HepG2 (cell line): ENCODE results near the gene GARIN3. TPM values are rescaled to one million over a fixed set of nuclear protein-coding genes. Genes with fewer than 3 reads are reported as not detected.

Experiments used
- ATAC-seq: fragments of 200-7000 bp; cut with Tn5 transposase; 3 replicates; pipeline ENCODE4 v1.9.1; 2020; ENCODE audit warnings: mild to moderate bottlenecking, moderate library complexity
- BruUV-seq: library from RNA; stranded (reverse); fragments of 400-500 nt; replicated peaks from 2 replicates; lab custom pipeline; 2021; lab: Mats Ljungman, UMichigan
- CTCF ChIA-PET: fragments of 300-600 bp; formaldehyde crosslinking; extraction: SDS; loops from one replicate; lab custom pipeline; 2021; ENCODE audit warnings: low total read pairs, inconsistent platforms, low intra/inter-chr PET ratio; lab: Yijun Ruan, JAX
- POLR2A ChIA-PET: fragments of 350-600 bp; sonication (Branson Sonifier 250); formaldehyde crosslinking; loops from one replicate; lab custom pipeline; 2020; ENCODE audit warnings: antibody characterized with exemption, inconsistent platforms; lab: Yijun Ruan, JAX
- DNase-seq: peaks from one replicate; pipeline ENCODE4 v3.0.0-alpha.2; 2015; ENCODE audit warnings: low spot score
- FAIRE-seq: peaks from 3 replicates; lab custom pipeline; 2011; peaks lifted over from hg19 to GRCh38; lab: Jason Lieb, UNC
- H2AFZ ChIP-seq: one replicate; pipeline ENCODE4 v1.6.1; 2011; ENCODE audit warnings: low read length, inconsistent platforms
- H3K27ac ChIP-seq: fragments of 300-600 bp; 3 replicates; pipeline ENCODE4 v1.8.0; 2011; ENCODE audit warnings: mixed run types, mild to moderate bottlenecking, mixed read lengths, low read length, inconsistent platforms; ENCODE audit not compliant: insufficient read depth; ENCODE audit errors: extremely low read length
- H3K27me3 ChIP-seq, 2 experiments: fragments of 200-600 bp in 1 of 2; 2 replicates in 1 of 2; 3 replicates in 1 of 2; pipeline versions ENCODE4 v1.6.0 to v1.8.0; 2011; ENCODE audit warnings: low read length in 2 of 2, mild to moderate bottlenecking in 2 of 2, moderate library complexity in 2 of 2, inconsistent platforms in 1 of 2; ENCODE audit not compliant: insufficient read depth in 2 of 2, control insufficient read depth in 1 of 2
- H3K36me3 ChIP-seq, 2 experiments: fragments of 200-600 bp in 1 of 2; replicated peaks in 1 of 2; 2 replicates in 1 of 2; 3 replicates in 1 of 2; pipeline versions ENCODE4 v1.5.1 to v1.8.0; 2011; ENCODE audit warnings: low read length in 2 of 2, inconsistent platforms in 1 of 2; ENCODE audit not compliant: insufficient read depth in 2 of 2, control insufficient read depth in 1 of 2
- H3K4me1 ChIP-seq: 2 replicates; pipeline ENCODE4 v1.5.1; 2012; ENCODE audit warnings: low read length, inconsistent platforms; ENCODE audit not compliant: insufficient read depth
- H3K4me2 ChIP-seq: 2 replicates; pipeline ENCODE4 v1.6.0; 2011; ENCODE audit warnings: low read depth, low read length, inconsistent platforms
- H3K4me3 ChIP-seq, 3 experiments: fragments of 200-600 bp in 1 of 3; sonication (generic), shearing (Covaris generic) in 1 of 3; replicated peaks in 1 of 3; 2 replicates each; pipeline ENCODE4 v1.5.1; 2011 to 2016; ENCODE audit warnings: low read length in 3 of 3, inconsistent platforms in 2 of 3, low read depth in 2 of 3, mild to moderate bottlenecking in 2 of 3, control low read depth in 1 of 3, mixed read lengths in 1 of 3; ENCODE audit not compliant: insufficient read depth in 1 of 3
- H3K79me2 ChIP-seq: one replicate; pipeline ENCODE4 v1.6.1; 2011; ENCODE audit warnings: low read length, inconsistent platforms; ENCODE audit not compliant: insufficient read depth
- H3K9ac ChIP-seq: 2 replicates; pipeline ENCODE4 v1.6.0; 2011; ENCODE audit warnings: mild to moderate bottlenecking, low read depth, low read length, inconsistent platforms; ENCODE audit not compliant: insufficient read depth
- H3K9me3 ChIP-seq: 2 replicates; pipeline ENCODE4 v1.5.1; 2012; ENCODE audit warnings: mild to moderate bottlenecking, low read length
- H4K20me1 ChIP-seq: 2 replicates; pipeline ENCODE4 v1.6.0; 2011; ENCODE audit warnings: inconsistent platforms, mild to moderate bottlenecking, low read length, moderate library complexity; ENCODE audit not compliant: insufficient read depth
- CHCHD3 ChIP-seq: sonication (generic); formaldehyde crosslinking; IDR thresholded peaks from 2 replicates; pipeline ENCODE4 v1.8.0; 2022; ENCODE audit warnings: mild to moderate bottlenecking, missing genetic modification reagents, moderate library complexity
- CTCF ChIP-seq: sonication (generic); formaldehyde crosslinking; IDR thresholded peaks from 2 replicates; pipeline ENCODE4 v1.5.0; 2020; ENCODE audit warnings: mild to moderate bottlenecking, missing genetic modification reagents, moderate library complexity
- DPF2 ChIP-seq: sonication (generic); formaldehyde crosslinking; IDR thresholded peaks from 2 replicates; pipeline ENCODE4 v1.4.0; 2020; ENCODE audit warnings: mild to moderate bottlenecking, low read depth, missing genetic modification reagents, borderline replicate concordance
- FOXK2 ChIP-seq: fragments of 450-650 bp; IDR thresholded peaks from 2 replicates; pipeline ENCODE4 v1.6.1; 2016
- KAT8 ChIP-seq: IDR thresholded peaks from 2 replicates; pipeline ENCODE4 v1.6.1; 2016; ENCODE audit warnings: missing genetic modification reagents, missing compliant biosample characterization
- KDM2A ChIP-seq: sonication (generic); formaldehyde crosslinking; IDR thresholded peaks from 2 replicates; pipeline ENCODE4 v1.4.0; 2020; ENCODE audit warnings: low read depth, missing genetic modification reagents, borderline replicate concordance
- RELA ChIP-seq: sonication (generic); formaldehyde crosslinking; IDR thresholded peaks from 2 replicates; pipeline ENCODE4 v1.4.0; 2020; ENCODE audit warnings: missing genetic modification reagents
- SAP130 ChIP-seq: IDR thresholded peaks from 2 replicates; pipeline ENCODE4 v1.6.1; 2016; ENCODE audit warnings: low read depth
- THRA ChIP-seq: sonication (generic); formaldehyde crosslinking; IDR thresholded peaks from 2 replicates; pipeline ENCODE4 v1.4.0; 2020; ENCODE audit warnings: missing genetic modification reagents, borderline replicate concordance
- ZFYVE20 ChIP-seq: sonication (generic); formaldehyde crosslinking; IDR thresholded peaks from 2 replicates; pipeline ENCODE4 v1.8.0; 2023; ENCODE audit warnings: low read depth, mild to moderate bottlenecking, moderate library complexity, missing genetic modification reagents, borderline replicate concordance
- ZNF17 ChIP-seq: sonication (generic); formaldehyde crosslinking; IDR thresholded peaks from 2 replicates; pipeline ENCODE4 v1.5.0; 2020; ENCODE audit warnings: mild to moderate bottlenecking, missing genetic modification reagents
- ZNF780A ChIP-seq: sonication (generic); formaldehyde crosslinking; IDR thresholded peaks from 2 replicates; pipeline ENCODE4 v1.8.0; 2022; ENCODE audit warnings: mild to moderate bottlenecking, missing genetic modification reagents, moderate library complexity
- WGBS: methylation state at CpG from one replicate; pipeline ENCODE4 v1.1.6; 2017; ENCODE audit warnings: low lambda C conversion rate; 5-methylcytosine and 5-hydroxymethylcytosine counted together
- in situ Hi-C: cut with HindIII; loops from 2 replicates; pipeline ENCODE4 v1.10.0; 2017; ENCODE audit warnings: low pct_unique_long_range_greater_than_20kb; ENCODE audit not compliant: extremely low pct_ligation_motif_present
- intact Hi-C: fragments of 100-400 bp; cut with micrococcal nuclease; formaldehyde crosslinking; loops from one replicate; pipeline ENCODE4 v1.10.0; 2022; ENCODE audit not compliant: unreplicated experiment
- polyA plus RNA-seq, 8 experiments: library from polyadenylated mRNA; depleted of rRNA in 3 of 8; stranded (reverse) in 7 of 8; unstranded in 1 of 8; fragments of >200 nt; fragmentation: Illumina TruSeq in 4 of 8; extraction: Trizol in 4 of 8; gene quantifications; 2 replicates each; pipeline versions ENCODE4 v1.2.1 to v1.2.3, GENCODE V29; 2011 to 2016; ENCODE audit warnings: low read depth in 4 of 8, missing spikeins in 1 of 8, mixed read lengths in 1 of 8; ENCODE audit not compliant: insufficient read depth in 1 of 8
- total RNA-seq, 5 experiments: library from RNA; depleted of rRNA; stranded (reverse); fragments of >200 nt; fragmentation: Illumina TruSeq; extraction: Trizol; gene quantifications; 2 replicates each; pipeline ENCODE4 v1.2.3, GENCODE V29; 2016; ENCODE audit warnings: low read depth in 1 of 5

Gene GARIN3
- total and polyA plus RNA-seq, 2 of the 13 experiments (the other 11 are each of a cell fraction or from before 2014, with no cell fraction given): not detected

GRCh38 chr5:157166214-157167213 is at the start of gene GARIN3 (continued):
- TF ChIP-seq RELA (CRISPR knock-in tag): no peak
- no peak for TF ChIP-seq DPF2 (CRISPR knock-in tag)
- TF ChIP-seq KAT8 (CRISPR knock-in tag): no peak
- no peak for TF ChIP-seq CTCF
- TF ChIP-seq ZNF780A (CRISPR knock-in tag): no peak
- TF ChIP-seq KDM2A (CRISPR knock-in tag): no peak
- TF ChIP-seq THRA (CRISPR knock-in tag): no peak

- Histone ChIP-seq H3K4me3 (no peak overlapping the region), H4K20me1 (no peaks in the 10 kb centered on the region), H2AFZ (no peak overlapping the region), H3K79me2 (no peaks in the 10 kb centered on the region), H3K9ac (no peak overlapping the region), H3K4me2 (no peak overlapping the region), H3K9me3 (no peaks in the 10 kb centered on the region), H3K4me1 (no peaks in the 10 kb centered on the region), H3K27me3 (peaks cover 0 to 1% of the 10 kb centered on the region in 2 experiments; a peak in 1 of 5 replicates), H3K27ac (no peak overlapping the region), H3K36me3 (no peaks in the 10 kb centered on the region)
- ATAC-seq (no peak), FAIRE-seq (no peak), DNase-seq (no peak)
- no TSS peak for BruUV-seq
- ChIA-PET CTCF (no interaction called here), POLR2A (no interaction called here)
- WGBS: 55% methylated on average over 4 of the region's 5 CpGs
- TF ChIP-seq ZFYVE20 (no peak), CHCHD3 (no peak), FOXK2 (no peak), SAP130 (CRISPR knock-in tag) (no peak), ZNF17 (CRISPR knock-in tag) (no peak)
- in situ Hi-C loops: no loop called here
- intact Hi-C loops: no loop called here
Measured at GRCh38 chr5:157215514-157216167, 49.6 kb upstream of the GARIN3 start.
